NCI-H69 (cell line): ENCODE data around the gene PKN3.

Experiments
- DNase-seq: peaks from one replicate; lab custom pipeline; 2025; lab: John Stamatoyannopoulos, UW

The PKN3 gene

GRCh38 chr9:128742401-128742800 lies 40.1 kb downstream of the PKN3 start:
- no peak for DNase-seq

- no peak for DNase-seq
Observed at GRCh38 chr9:128743421-128743820, 41.1 kb downstream of the PKN3 start.

DNA sequence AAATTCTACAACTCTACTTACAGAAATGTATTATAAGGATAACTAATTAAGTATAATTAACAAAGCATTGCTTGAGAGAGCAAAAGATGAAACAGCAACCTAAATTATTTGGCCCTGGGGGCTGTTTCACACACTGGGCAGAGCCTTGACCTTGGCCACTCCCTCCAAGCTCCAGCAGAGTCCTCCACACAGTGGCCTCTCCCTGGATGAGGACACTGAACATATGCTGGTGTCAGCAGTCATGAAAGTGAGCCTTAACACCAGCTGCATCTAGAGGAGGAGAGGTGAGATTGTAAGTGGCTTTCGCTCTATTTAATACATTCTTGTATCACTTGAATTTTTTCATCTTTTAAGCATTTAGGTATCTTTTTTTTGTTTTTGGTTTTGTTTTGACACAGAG lies 44.9 kb downstream of the PKN3 start:
- no peak for DNase-seq

GRCh38 chr9:128750926-128751595 lies 48.8 kb downstream of the PKN3 start:
- no peak for DNase-seq

DNA sequence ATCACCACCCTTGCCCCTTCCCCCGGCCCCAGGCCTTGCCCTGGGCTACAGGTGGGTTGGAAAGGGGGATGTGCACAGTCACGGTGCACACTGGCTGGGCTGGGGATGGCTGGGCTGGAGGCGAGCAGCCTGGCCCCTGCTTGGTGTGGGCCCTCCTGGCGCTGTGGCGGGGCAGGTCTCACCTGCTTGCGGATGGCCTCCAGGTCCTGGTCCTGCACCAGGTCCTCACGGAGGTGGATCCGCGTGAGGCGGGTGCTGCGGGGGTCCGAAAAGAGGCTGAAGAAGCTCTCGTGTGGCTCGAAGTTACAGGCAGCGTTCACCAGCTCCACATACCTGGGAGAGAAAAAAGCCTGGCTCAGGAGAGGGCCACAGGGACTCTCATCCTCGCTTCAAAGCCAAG lies 51.3 kb downstream of the PKN3 start:
- DNase-seq, result no peak

DNA sequence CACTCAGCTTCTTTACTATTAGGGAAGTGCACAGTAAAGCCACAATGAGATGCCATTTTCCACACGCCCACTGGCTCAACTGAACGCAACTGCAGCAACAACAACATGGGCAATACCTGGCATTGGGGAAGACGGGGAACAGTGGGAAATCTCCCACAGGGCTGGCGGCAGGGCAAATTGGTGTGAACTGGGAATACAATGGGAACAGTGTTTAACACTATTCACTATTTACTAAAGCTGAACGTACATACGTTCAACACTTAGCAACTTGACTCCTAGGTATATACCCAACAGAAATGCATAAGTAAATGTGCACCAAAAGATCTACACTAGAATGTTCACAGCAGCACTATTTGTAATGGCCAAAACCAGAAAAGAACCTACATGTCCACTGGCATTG lies 55.3 kb downstream of the PKN3 start:
- DNase-seq, result no peak

DNA sequence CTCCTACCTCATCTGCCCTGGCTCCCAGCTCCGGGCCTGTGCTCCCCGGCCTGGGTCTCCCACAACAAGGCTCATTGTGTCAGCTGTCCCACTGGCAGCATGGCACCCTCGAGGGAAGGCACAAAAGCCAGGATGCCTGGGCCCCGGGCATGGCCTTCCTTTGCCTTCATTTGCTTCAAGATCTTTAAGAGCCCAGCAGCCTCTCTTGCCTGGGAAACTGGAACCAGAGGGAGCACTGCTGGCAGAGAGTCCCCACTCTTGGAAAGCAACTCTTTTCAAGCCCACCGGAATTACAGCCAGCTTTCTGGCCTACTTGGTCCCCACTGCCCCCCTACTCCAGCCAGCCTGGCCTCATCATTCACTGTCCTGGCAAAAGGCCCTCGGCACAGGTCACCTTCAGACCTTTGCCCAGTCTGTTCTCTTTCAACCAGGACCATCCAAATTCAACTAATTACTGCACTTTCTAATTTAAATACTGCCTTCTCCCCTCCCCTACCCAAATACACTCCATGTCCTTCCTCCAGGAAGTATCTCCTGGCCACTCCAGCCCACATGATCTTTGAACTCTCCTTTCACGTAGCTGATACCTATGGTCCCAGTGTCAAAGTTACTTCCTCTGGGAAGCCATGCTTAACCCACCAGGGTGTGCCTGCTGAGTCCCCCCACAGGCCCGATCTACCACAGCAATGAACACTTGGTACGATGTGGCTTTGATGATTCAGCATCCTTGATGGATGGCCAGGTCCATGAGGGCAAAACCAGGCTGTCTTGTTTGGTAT lies 60.6 kb downstream of the PKN3 start:
- no peak for DNase-seq

DNA sequence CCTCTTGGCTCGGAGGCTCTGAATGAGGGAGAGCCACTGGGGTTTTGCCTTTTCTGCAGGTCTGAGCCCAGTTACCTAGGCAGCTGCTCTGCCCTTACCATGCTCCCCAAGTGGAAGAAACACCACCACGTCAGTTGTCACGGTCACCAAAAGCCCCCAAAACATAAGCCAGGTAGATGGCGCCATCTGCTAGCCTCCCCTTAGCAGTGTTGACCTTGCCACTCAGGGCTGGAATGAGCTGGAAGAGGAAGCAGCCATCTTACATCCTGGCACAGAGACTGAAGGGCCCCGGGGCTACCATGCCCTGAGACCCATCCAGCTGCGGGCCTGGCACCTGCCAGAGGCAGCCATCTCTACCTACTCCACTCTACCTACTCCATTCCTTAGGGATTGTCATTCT lies 62.1 kb downstream of the PKN3 start:
- DNase-seq, result no peak

GRCh38 chr9:128765499-128765898 lies 63.2 kb downstream of the PKN3 start:
- no peak for DNase-seq

DNA sequence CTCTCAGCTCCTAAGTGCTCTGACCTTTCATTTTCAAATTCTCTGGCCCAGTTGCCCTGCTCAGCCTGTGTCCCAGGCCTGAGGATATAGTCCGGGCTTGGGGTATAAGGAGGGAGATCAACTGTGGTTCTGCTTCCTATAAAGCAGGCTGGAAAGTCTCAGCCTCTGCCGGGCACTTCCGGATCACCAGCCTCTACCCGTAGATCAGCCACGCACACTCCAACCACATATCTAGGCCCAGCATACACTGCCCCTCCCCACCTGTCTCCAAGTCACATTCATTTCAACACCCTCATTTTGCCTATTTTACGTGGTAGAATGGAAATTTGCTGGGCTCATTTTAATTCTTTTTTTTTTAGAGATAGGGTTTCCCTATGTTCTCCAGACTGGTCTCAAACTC lies 66.3 kb downstream of the PKN3 start:
- DNase-seq, result no peak
